Suprapubic skin (tissue), 4 donors: ENCODE measurements around the gene GADL1. TPM values are rescaled to one million over a fixed set of nuclear protein-coding genes. Genes with fewer than 3 reads are reported as not detected.
A peak's percentile ranks its signal among the peaks of the same experiment; 100 is the strongest.

Experiments used
- DNase-seq, 2 donors: peaks; one replicate each; pipeline ENCODE4 v3.0.0-alpha.2; 2019; ENCODE audit warnings: low spot score in 2 of 2
- H3K27ac ChIP-seq: fragments of 200-600 bp; sonication (generic); one replicate; pipeline ENCODE4 v1.5.1; 2019
- H3K27me3 ChIP-seq: fragments of 200-600 bp; sonication (generic); one replicate; pipeline ENCODE4 v1.5.1; 2019
- H3K36me3 ChIP-seq: fragments of 200-600 bp; sonication (generic); one replicate; pipeline ENCODE4 v1.5.1; 2019
- H3K4me1 ChIP-seq: fragments of 200-600 bp; sonication (generic); one replicate; pipeline ENCODE4 v1.5.1; 2019
- H3K4me3 ChIP-seq: fragments of 200-600 bp; sonication (generic); one replicate; pipeline ENCODE4 v1.5.1; 2019; ENCODE audit warnings: mild to moderate bottlenecking
- H3K9me3 ChIP-seq: fragments of 200-600 bp; sonication (generic); one replicate; pipeline ENCODE4 v1.5.1; 2019
- CTCF ChIP-seq, 2 donors: fragments of 200-600 bp in 1 of 2; fragments of 450-650 bp in 1 of 2; sonication (generic) in 1 of 2; IDR thresholded peaks; one replicate each; pipeline ENCODE4 v1.5.1; 2016 to 2019; ENCODE audit warnings: antibody characterized with exemption in 2 of 2, mild to moderate bottlenecking in 1 of 2, moderate library complexity in 1 of 2
- EP300 ChIP-seq: sonication (generic); formaldehyde crosslinking; IDR thresholded peaks from one replicate; pipeline ENCODE4 v1.6.1; 2017; ENCODE audit warnings: antibody characterized with exemption
- POLR2A ChIP-seq, 2 donors: fragments of 450-650 bp; IDR thresholded peaks; one replicate each; pipeline ENCODE4 v1.6.1; 2017; ENCODE audit warnings: antibody characterized with exemption in 2 of 2, mild to moderate bottlenecking in 2 of 2, moderate library complexity in 2 of 2
- POLR2AphosphoS5 ChIP-seq, 3 donors: sonication (generic); formaldehyde crosslinking; IDR thresholded peaks; one replicate each; pipeline ENCODE4 v1.6.1; 2017; ENCODE audit warnings: antibody characterized with exemption in 3 of 3
- whole genome bisulfite sequencing: methylation state at CpG from one replicate; pipeline ENCODE4 v1.1.5; 2018; 5-methylcytosine and 5-hydroxymethylcytosine counted together
- total RNA-seq, 4 donors: library from RNA; depleted of rRNA; stranded (reverse); fragments of >200 nt; gene quantifications; one replicate each; pipeline ENCODE4 v1.1.0, GENCODE V29; 2016

Gene GADL1
- total RNA-seq, 4 donors from 2014 or later: not detected

DNA sequence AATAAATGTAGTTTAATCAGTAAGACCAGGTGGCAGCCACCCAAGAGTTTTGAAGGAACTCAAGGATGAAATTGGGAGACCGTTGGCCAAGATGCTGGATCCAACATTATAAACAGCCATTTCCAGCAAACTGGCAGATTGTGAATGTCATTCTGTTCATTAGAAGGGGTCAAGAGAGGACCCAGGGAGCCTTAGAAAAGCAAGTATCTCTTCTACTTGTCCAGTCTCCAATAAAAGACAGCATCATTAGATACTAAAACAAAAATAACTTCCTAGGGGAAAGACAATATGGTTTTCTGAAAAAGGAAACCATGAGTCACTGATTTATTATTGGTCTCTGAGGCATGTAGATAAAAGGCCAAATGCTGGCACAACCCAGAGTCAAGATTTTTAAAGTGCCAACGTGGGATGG is 67.9 kb downstream of the GADL1 start:
- Histone ChIP-seq H3K4me3 (no peak overlapping the region), H3K27ac (no peak overlapping the region), H3K4me1 (no peaks in the 10 kb centered on the region), H3K9me3 (no peaks in the 10 kb centered on the region), H3K36me3 (no peaks in the 10 kb centered on the region), H3K27me3 (no peaks in the 10 kb centered on the region)
- 12% methylated on average over 2 of the region's 2 CpGs for WGBS
- no peak for DNase-seq
- TF ChIP-seq EP300: no peak
- no peak for TF ChIP-seq POLR2AphosphoS5 (IDR thresholded peaks at IDR 0.05)
- no peak for TF ChIP-seq POLR2A (IDR thresholded peaks at IDR 0.05)

DNA sequence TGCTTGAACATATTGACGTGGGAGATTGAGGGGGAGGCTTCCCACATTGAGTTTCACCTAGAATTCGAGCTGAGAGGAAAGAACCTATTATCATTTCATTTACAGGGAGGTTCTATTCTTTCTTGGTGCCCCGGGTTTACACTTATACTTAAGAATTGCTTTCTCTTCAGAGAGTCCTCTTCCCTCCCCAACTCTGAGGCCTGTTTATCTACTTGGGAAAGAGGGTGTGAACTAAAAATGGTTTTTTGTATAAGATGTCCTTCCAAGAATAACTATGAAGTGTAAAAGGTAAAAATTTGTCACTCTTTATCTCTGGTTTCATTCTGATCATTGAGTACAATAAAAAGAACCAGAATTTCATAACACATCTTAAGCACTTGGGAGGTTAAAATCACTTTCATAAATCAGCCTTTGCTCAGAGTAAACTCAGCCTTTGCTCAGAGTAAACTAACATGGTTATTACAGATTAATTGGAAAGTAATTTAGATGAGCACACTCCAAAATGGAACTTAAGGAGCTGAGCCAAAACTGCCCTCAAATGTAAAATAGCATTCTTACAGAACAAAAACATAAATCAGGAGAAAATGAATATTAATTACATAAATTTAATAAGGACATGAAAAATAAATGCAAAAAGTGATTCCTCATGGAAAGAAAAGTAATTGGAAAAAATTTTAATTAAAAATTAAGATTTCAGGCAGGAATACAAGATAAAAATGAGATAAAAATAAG is 75.2 kb downstream of the GADL1 start:
- no peak for DNase-seq
- no peak for TF ChIP-seq POLR2AphosphoS5 (IDR thresholded peaks at IDR 0.05)
- TF ChIP-seq POLR2A (IDR thresholded peaks at IDR 0.05): no peak
- TF ChIP-seq CTCF (IDR thresholded peaks at IDR 0.05): no peak
- no peak for TF ChIP-seq EP300
- no peaks in the 10 kb centered on the region for H3K4me1 ChIP-seq
- no peaks in the 10 kb centered on the region for H3K27me3 ChIP-seq
- H3K36me3 ChIP-seq: no peaks in the 10 kb centered on the region
- no peak overlapping the region for H3K4me3 ChIP-seq
- no peaks in the 10 kb centered on the region for H3K9me3 ChIP-seq
- H3K27ac ChIP-seq: no peak overlapping the region
- WGBS: 71% methylated on average over 3 of the region's 3 CpGs

- no peak for DNase-seq
- Histone ChIP-seq H3K9me3 (no peaks in the 10 kb centered on the region), H3K36me3 (no peaks in the 10 kb centered on the region), H3K4me1 (peaks cover 7% of the 10 kb centered on the region), H3K27ac (no peak overlapping the region), H3K27me3 (no peaks in the 10 kb centered on the region), H3K4me3 (no peak overlapping the region)
- no peak for TF ChIP-seq EP300
- TF ChIP-seq POLR2A (IDR thresholded peaks at IDR 0.05): no peak
- WGBS: 87% methylated on average over 4 of the region's 4 CpGs
These were observed 80.7 kb downstream of the GADL1 start for GRCh38 chr3:30813734-30814133.

DNA sequence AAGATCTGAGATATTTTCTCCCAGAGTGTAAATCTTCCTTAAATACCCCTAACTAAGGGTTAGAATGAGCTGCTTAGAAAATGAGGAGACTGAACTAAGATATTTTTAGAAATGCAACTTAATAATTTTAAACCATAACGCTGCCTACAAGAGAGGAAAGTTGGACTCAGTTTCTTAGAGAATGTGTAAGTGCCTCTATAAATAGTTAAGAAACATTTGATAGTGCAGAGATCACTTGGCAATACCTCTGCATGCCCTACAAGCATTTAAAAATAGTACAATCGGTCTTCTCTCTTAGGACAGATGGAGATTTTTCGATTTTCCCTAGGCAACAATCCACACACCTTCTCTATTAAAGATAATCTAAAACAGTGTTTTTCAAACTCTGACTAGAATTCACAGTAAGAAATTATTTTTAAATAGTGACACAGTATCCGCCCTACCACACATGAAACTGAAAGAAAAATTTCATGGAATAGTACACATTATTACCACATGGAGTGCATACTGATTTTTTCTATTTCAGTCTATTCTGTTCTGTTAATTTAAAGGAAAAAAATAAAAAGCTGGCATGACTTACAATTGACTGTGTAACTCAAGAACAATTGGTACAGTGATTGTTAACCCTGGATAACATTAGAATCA is 83.2 kb downstream of the GADL1 start:
- 20% methylated on average over 4 of the region's 4 CpGs for WGBS
- Histone ChIP-seq H3K9me3 (no peaks in the 10 kb centered on the region), H3K36me3 (no peaks in the 10 kb centered on the region), H3K27ac (no peak overlapping the region), H3K4me3 (peak overlapping the region; percentile 5), H3K27me3 (no peaks in the 10 kb centered on the region), H3K4me1 (peaks cover 7% of the 10 kb centered on the region)
- no peak for DNase-seq
- TF ChIP-seq POLR2AphosphoS5 (IDR thresholded peaks at IDR 0.05) (no peak), EP300 (no peak), CTCF (IDR thresholded peaks at IDR 0.05) (no peak), POLR2A (IDR thresholded peaks at IDR 0.05) (no peak)

DNA sequence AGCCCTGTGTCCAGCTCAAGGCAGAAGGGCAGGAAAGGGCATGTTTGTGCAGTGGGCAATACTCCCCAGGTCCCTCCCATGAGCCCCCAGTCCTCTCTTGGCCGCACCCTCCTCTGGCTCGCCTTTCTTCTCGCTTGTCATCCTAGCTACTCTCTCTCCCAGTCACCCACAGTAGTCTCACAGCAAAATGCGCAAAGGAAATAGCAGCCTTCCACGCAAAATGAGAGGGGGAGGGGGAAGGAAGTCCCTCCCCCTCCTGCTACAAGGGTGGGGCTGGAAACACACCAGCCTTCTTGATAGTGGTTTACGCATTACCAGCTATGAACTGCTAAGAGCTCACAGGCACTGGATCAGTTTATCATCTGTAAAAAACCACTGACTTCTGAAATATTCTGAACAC is 83.8 kb downstream of the GADL1 start:
- Histone ChIP-seq H3K4me3 (no peak overlapping the region), H3K27ac (no peak overlapping the region), H3K36me3 (no peaks in the 10 kb centered on the region), H3K27me3 (no peaks in the 10 kb centered on the region), H3K4me1 (peaks cover 7% of the 10 kb centered on the region), H3K9me3 (no peaks in the 10 kb centered on the region)
- TF ChIP-seq POLR2AphosphoS5 (IDR thresholded peaks at IDR 0.05) (no peak), CTCF (IDR thresholded peaks at IDR 0.05) (no peak), POLR2A (IDR thresholded peaks at IDR 0.05) (no peak), EP300 (no peak)
- no peak for DNase-seq
- 65% methylated on average over 6 of the region's 6 CpGs for WGBS

- no peaks in the 10 kb centered on the region for H3K27me3 ChIP-seq
- H3K36me3 ChIP-seq: no peaks in the 10 kb centered on the region
- no peak overlapping the region for H3K27ac ChIP-seq
- no peak overlapping the region for H3K4me3 ChIP-seq
- no peak for DNase-seq
- no peaks in the 10 kb centered on the region for H3K9me3 ChIP-seq
- 98% methylated on average over 6 of the region's 6 CpGs for WGBS
- H3K4me1 ChIP-seq: no peaks in the 10 kb centered on the region
- no peak for TF ChIP-seq EP300
- TF ChIP-seq POLR2AphosphoS5 (IDR thresholded peaks at IDR 0.05): no peak
- TF ChIP-seq CTCF (IDR thresholded peaks at IDR 0.05): no peak
- no peak for TF ChIP-seq POLR2A (IDR thresholded peaks at IDR 0.05)
These were observed 88.8 kb downstream of the GADL1 start for GRCh38 chr3:30805695-30806094.
